Cerebellar cortex (tissue), 1 donor: ENCODE measurements around the gene VEPH1.

Source experiments
- DNase-seq: peaks from one replicate; pipeline ENCODE4 v3.0.0-alpha.2; 2015; ENCODE audit warnings: low spot score

VEPH1 gene

DNA sequence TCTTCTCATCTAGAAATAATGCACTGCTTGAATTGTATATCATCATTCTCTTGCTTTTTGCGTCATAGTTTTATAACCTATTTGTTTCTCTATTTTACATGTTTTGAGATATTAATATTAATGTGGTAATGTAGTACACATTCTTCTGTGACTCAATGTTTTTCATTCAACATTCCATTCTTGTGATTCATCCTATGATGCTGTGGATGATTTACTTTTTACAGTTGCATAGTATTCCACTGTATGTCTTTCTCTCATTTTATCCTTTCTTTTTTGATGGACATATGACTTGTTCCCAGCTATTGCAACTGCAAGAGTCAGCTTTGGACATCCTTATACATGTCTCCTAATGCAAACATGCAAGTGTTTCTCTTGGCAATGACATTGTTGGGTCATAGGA, 20.6 kb upstream of the VEPH1 start:
- DNase-seq: no peak

DNA sequence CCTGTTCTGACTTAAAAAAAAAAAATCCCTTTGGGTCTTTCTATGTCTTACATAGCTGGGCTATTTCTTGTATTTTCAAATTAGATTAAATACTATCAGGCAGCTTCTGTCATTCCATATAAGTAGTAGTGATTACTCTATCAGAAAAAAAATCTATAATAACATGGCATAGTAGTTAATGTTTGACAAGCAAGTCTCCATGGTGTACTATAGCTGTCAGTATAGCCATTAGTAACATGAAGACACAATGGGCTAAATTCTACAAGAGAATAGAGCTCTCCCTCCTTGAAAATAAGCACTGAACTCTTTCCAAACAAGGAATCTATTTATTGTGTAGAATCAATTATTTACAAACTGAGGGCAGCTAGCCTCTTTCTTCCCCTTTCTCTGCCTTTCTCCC, 19.4 kb upstream of the VEPH1 start:
- DNase-seq: no peak

- no peak for DNase-seq
Measured at GRCh38 chr3:157520485-157521150, 17.4 kb upstream of the VEPH1 start.

DNA sequence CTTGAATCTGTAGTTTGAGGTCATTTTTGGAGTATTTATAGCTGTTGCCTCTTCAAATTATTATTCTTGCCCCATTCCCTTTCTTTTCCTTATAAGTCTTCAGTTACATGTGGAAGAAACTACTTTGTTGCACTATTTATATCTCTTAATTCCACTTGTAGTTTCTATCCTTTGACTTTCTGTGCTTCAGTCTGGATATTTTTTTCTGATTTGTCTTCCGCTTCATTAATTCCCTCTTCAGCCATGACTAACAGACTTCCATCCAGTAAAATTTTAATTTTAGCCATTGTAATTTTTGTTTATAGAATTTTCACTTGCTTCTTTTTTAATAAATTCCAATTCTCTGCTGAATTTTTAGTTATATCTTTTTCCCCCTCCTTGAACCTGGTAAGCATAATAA, 15.7 kb upstream of the VEPH1 start:
- DNase-seq: no peak

DNA sequence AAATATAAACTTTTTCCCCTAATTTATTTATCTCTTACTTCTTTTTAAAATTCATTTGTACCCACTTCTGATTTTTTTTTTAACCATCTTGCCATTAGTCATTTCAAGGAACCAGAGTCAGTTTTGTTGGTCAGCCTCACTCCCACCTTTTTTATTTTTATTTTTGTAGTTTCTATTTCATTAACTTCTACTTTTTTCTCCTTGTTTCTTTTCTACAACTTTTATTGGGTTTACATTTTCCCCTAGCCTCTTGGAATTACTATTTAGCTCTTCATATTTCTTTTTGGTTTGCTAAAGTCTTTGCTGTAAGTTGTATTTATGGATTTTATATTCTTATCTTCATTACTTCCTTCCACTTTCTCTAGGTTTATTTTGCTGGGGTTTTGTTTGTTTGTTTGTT, 13.7 kb upstream of the VEPH1 start:
- DNase-seq: no peak

DNA sequence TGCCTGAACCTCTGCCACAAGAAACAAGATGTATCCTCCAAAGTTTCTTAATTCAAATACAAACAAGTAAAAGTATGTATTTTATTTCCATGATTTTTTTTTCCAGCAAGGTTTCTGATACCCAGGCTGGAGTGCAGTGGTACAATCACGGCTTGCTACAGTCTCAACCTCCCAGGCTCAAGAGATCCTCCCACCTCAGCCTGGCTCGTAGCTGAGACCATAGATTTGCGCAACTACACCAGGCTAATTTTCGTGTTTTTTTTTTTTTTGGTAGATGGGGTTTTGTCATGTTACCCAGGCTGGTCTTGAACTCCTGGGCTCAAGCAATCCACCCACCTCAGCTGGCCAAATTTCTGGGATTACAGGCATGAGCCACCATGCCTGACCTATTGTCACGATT, 12.2 kb upstream of the VEPH1 start:
- no peak for DNase-seq

- no peak for DNase-seq
Measured at GRCh38 chr3:157514371-157514895, 11.2 kb upstream of the VEPH1 start.

DNA sequence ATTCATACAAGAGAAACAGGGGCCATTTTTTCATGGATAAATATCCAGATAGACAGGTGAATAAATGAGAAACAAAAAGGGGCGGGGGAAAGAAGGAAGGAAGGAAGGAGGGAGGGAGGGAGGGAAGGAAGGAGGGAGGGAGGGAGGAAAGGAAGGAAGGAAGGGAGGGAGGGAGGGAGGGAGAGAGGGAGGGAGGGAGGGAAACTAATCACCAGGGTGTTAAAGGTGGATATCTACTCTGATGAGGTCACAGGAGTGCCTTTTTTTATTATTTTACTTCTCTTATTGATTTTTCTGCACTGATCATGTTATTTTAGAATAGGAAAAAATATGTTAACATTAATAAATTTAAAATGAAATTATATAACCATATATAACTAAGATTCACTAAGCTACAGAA, 10.4 kb upstream of the VEPH1 start:
- DNase-seq: no peak

DNA sequence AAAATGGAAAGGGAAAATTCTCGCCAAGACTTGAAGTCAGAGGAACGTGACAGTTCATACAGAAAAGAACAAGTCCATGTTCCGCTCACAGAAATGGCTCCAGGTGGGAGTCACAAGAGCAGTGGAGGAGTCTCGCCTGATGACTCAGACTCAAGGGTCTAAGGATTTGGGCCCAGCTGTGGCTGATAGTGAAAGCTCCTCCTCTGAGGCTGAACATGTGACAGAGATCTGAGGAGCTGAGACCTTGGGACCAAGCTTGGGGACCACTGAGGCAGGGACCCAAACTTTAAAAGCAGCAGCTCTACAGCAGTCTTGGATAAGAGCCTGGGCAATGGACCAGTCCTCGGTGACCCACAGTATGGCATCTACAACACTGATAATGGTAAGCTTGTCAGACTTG, 9.3 kb upstream of the VEPH1 start:
- DNase-seq: no peak

- DNase-seq: no peak
Measured at GRCh38 chr3:157508461-157508860, 5.2 kb upstream of the VEPH1 start.

DNA sequence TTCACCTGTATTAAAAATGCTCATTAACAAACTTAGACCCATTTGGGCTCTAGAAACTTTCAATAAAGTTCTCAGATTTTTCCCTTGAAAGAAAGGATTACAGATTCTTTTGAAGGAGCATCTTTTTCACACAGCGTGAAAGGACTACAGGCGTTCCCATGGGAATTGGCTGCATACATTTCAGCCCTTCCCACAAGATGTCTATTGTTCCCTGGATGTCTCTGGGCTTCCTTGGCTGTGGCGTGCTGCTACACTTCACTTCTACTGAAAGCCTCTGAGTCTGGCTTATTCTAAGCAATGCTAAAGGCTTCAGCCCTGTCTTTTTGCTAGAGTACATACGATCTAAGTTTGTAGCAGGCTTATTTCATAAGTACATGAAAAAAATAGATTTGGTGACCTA, 1.4 kb downstream of the VEPH1 start:
- DNase-seq: no peak

- no peak for DNase-seq
Measured at GRCh38 chr3:157500232-157500631, 3.0 kb downstream of the VEPH1 start.

GRCh38 chr3:157499342-157499963, 3.8 kb downstream of the VEPH1 start:
- peak; percentile 70 for DNase-seq

- DNase-seq: no peak
Measured at GRCh38 chr3:157498371-157498770, 4.8 kb downstream of the VEPH1 start.

- no peak for DNase-seq
Measured at GRCh38 chr3:157495846-157496245, 7.4 kb downstream of the VEPH1 start.

GRCh38 chr3:157494581-157495281, 8.5 kb downstream of the VEPH1 start:
- peak; percentile 75 for DNase-seq

GRCh38 chr3:157493627-157494550, 9.3 kb downstream of the VEPH1 start:
- peak; percentile 80 for DNase-seq

- no peak for DNase-seq
Measured at GRCh38 chr3:157491136-157491535, 12.1 kb downstream of the VEPH1 start.

DNA sequence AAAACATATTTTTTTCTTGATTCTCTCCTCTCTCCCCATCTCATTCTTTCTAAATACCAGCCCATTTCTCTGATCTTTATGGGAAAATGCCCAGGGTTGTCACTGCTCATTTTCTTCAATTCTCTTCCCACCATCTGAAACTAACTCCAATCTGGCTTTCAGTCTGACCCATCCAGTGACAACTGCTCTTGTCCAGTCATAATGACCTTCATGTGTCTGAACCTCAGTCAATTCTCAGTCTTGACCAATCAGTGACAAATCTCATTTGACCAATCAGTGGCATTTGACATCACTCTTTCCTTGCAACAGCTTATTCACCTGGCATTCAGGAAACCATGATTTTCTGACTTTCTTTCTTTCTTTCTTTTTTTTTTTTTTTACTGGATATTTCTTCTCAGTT, 15.1 kb downstream of the VEPH1 start:
- DNase-seq: no peak

GRCh38 chr3:157487339-157487738, 15.9 kb downstream of the VEPH1 start:
- DNase-seq: no peak

DNA sequence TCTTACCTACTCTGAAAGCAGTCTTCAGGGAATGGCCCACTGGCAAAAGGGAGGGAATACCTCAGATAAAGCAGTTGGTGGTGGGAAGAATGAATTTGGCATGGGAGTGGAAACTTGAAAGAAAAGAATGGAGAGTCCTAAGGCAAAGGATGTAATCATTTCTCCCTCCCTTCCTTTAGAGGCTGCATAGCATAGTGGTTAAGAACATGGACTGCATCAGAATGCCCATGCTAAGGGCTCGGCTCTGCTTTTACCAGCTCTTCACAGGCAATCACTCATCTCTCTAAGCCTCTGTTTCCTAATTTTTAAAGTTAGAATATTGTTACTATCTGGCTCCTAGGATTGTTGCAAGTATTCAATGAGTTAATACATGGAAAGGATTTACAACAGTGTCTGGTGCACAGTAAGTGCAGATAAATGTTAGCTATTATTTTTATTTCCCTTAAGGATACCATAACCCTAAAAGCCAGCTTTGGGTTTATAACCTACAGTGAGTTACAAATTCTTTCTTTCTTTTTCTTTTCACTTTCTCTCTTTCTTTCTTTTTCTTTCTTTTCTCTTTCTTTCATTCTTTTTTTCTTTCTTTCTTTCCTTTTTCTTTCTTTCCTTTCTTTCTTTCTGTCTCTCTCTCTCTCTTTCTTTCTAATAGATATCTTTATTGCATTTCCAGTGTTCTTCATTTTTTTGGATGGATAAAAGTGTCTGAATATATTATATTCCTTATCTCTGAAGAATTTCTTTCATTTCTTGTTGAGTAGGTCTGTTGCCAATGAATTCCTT, 23.6 kb downstream of the VEPH1 start:
- no peak for DNase-seq
